ENCODE data around the gene PRKACG. TPM values are rescaled to one million over a fixed set of nuclear protein-coding genes. Genes with fewer than 3 reads are reported as not detected.

Gene PRKACG
- total RNA-seq, 1 experiment from 2014 or later: not detected

GRCh38 chr9:69034071-69034470 lies 20.2 kb upstream of the PRKACG start:
- intact Hi-C loops (cut with micrococcal nuclease): no loop called here
- peaks cover 6% of the 10 kb centered on the region; the same call in 1 of the 2 replicates for H3K4me1 ChIP-seq (ENCODE audit: insufficient read depth, low read length)
- no peak overlapping the region for H2AFZ ChIP-seq (ENCODE audit: low read length)
- H3K27ac ChIP-seq (ENCODE audit: low read length): no peak overlapping the region
- H3F3A ChIP-seq (ENCODE audit: low read length, unreplicated experiment): no peaks in the 10 kb centered on the region
- DNase-seq (no peak), ATAC-seq (no peak)
- BruUV-seq (replicated peaks): no TSS peak
- H3K9me3 ChIP-seq (ENCODE audit: low read length): no peaks in the 10 kb centered on the region
- CTCF ChIA-PET: no interaction called here
- H3K27me3 ChIP-seq (ENCODE audit: low read length): no peaks in the 10 kb centered on the region
- H3K36me3 ChIP-seq (ENCODE audit: low read depth, low read length): no peaks in the 10 kb centered on the region
- peaks cover 28% of the 10 kb centered on the region for H3K79me2 ChIP-seq (ENCODE audit: low read length)
- TF ChIP-seq EZH2 (IDR thresholded peaks at IDR 0.05; ENCODE audit: low read length, unreplicated experiment): no peak
- no peak for TF ChIP-seq EZH2phosphoT487 (IDR thresholded peaks at IDR 0.05; ENCODE audit: borderline replicate concordance, low read length)
- no peak for TF ChIP-seq CTCF (conservative IDR thresholded peaks at IDR 0.05; ENCODE audit: low read depth, low read length)
- no peak overlapping the region for H3K9ac ChIP-seq (ENCODE audit: low read length)
- no peak overlapping the region for H3K4me3 ChIP-seq (ENCODE audit: low read length)
- H3K4me2 ChIP-seq (ENCODE audit: low read length): no peak overlapping the region
- POLR2A ChIA-PET (ENCODE audit: unreplicated experiment): no interaction called here
- H3K9me2 ChIP-seq (replicated peaks; ENCODE audit: low read length): no peaks in the 10 kb centered on the region
- no peaks in the 10 kb centered on the region for H4K20me1 ChIP-seq (ENCODE audit: low read length)

DNA sequence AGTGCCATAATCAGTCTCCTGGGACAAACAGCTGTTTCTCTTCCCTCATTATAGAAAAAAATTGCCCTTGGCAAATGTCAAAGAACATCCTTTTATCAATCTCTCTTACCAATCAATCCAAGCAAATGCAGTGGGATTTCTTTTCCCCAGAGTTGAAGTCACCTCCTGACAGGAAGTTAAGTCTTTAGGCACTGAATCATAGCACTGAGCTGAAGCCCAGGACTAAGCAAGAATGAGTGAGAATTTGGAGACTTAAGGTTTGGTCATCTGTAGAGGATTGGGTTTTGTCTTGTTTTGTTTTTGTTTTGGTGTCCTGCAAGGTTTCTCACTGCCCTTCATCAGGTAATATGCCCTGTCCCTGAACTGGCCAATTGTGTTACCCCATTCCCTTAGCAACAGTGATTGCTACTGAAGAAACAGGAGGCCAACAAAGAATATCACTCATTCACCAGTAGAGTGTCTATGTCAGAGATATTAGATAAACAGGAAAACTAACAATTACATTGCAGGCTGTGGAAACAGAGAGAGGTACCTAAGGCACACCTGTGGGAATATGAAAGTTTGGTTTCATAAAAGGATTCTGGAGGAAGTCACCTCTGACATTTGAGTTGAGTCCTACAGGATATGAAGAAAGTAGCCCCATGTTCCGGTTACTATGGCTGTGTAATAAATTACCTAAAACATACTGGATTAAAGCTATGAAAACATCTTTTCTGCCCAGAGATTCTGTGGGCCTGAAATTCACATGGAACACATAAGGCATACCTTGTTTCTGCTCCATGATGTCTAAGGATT lies 17.1 kb upstream of the PRKACG start:
- Histone ChIP-seq H3K4me2 (ENCODE audit: low read length) (no peak overlapping the region), H4K20me1 (ENCODE audit: low read length) (no peaks in the 10 kb centered on the region), H3K4me3 (ENCODE audit: low read length) (no peak overlapping the region), H3K79me2 (ENCODE audit: low read length) (peaks cover 2% of the 10 kb centered on the region), H3K36me3 (ENCODE audit: low read depth, low read length) (no peaks in the 10 kb centered on the region), H3K4me1 (ENCODE audit: insufficient read depth, low read length) (no peaks in the 10 kb centered on the region), H3F3A (ENCODE audit: low read length, unreplicated experiment) (no peaks in the 10 kb centered on the region), H3K9ac (ENCODE audit: low read length) (no peak overlapping the region), H3K27ac (ENCODE audit: low read length) (no peak overlapping the region), H3K27me3 (ENCODE audit: low read length) (no peaks in the 10 kb centered on the region), H3K9me3 (ENCODE audit: low read length) (no peaks in the 10 kb centered on the region), H2AFZ (ENCODE audit: low read length) (no peak overlapping the region), H3K9me2 (replicated peaks; ENCODE audit: low read length) (no peaks in the 10 kb centered on the region)
- ChIA-PET POLR2A (ENCODE audit: unreplicated experiment) (no interaction called here), CTCF (no interaction called here)
- BruUV-seq (replicated peaks): no TSS peak
- no peak for TF ChIP-seq EZH2phosphoT487 (IDR thresholded peaks at IDR 0.05; ENCODE audit: borderline replicate concordance, low read length)
- no peak for TF ChIP-seq CTCF (conservative IDR thresholded peaks at IDR 0.05; ENCODE audit: low read depth, low read length)
- no peak for TF ChIP-seq EZH2 (IDR thresholded peaks at IDR 0.05; ENCODE audit: low read length, unreplicated experiment)
- DNase-seq (peak; percentile 8), ATAC-seq (no peak)
- intact Hi-C loops (cut with micrococcal nuclease): no loop called here

DNA sequence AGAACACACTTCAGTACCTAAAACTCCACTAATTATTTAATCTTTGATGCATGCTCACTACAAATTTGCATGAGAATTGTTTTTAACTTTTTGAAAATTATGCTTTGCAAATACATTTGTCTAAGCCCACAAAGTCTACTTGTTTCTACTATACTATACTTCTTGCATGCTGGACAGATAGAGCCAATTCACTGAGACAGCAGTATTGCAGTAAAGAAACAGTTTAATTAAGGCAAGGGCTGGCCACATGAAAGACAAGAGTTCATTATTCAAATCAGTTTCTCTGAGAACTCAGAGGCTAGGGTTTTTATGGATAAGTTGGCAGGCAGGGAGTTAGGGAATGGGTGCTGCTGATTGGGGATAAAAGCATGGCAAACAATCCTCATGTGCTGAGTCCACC lies 15.6 kb upstream of the PRKACG start:
- H2AFZ ChIP-seq (ENCODE audit: low read length): no peak overlapping the region
- ATAC-seq: no peak
- no peak for DNase-seq
- no peaks in the 10 kb centered on the region for H3K36me3 ChIP-seq (ENCODE audit: low read depth, low read length)
- no peaks in the 10 kb centered on the region for H3K27me3 ChIP-seq (ENCODE audit: low read length)
- H3K9me3 ChIP-seq (ENCODE audit: low read length): no peaks in the 10 kb centered on the region
- no peak overlapping the region for H3K27ac ChIP-seq (ENCODE audit: low read length)
- H3K4me2 ChIP-seq (ENCODE audit: low read length): no peak overlapping the region
- no peaks in the 10 kb centered on the region for H3K79me2 ChIP-seq (ENCODE audit: low read length)
- intact Hi-C loops (cut with micrococcal nuclease): no loop called here
- no peak overlapping the region for H3K9ac ChIP-seq (ENCODE audit: low read length)
- TF ChIP-seq EZH2 (IDR thresholded peaks at IDR 0.05; ENCODE audit: low read length, unreplicated experiment) (no peak), EZH2phosphoT487 (IDR thresholded peaks at IDR 0.05; ENCODE audit: borderline replicate concordance, low read length) (no peak), CTCF (conservative IDR thresholded peaks at IDR 0.05; ENCODE audit: low read depth, low read length) (no peak)
- H3K4me3 ChIP-seq (ENCODE audit: low read length): no peak overlapping the region
- no peaks in the 10 kb centered on the region for H3K9me2 ChIP-seq (replicated peaks; ENCODE audit: low read length)
- POLR2A ChIA-PET (ENCODE audit: unreplicated experiment): no interaction called here
- CTCF ChIA-PET: no interaction called here
- no TSS peak for BruUV-seq (replicated peaks)
- no peaks in the 10 kb centered on the region for H3K4me1 ChIP-seq (ENCODE audit: insufficient read depth, low read length)
- no peaks in the 10 kb centered on the region for H4K20me1 ChIP-seq (ENCODE audit: low read length)
- no peaks in the 10 kb centered on the region for H3F3A ChIP-seq (ENCODE audit: low read length, unreplicated experiment)

All from PC-3 (cell line).